Fibroblast of skin of right quadriceps (primary cell): ENCODE measurements around the gene TMEM107.
"Not testable (repeated sequence)": the region's sequence is repeated elsewhere in the genome, so short reads cannot be mapped to it uniquely, and the experiment has no call there.

Experiments
- DNase-seq: peaks from one replicate; pipeline ENCODE4 v3.0.0-alpha.2; 2013

TMEM107 gene

GRCh38 chr17:8176197-8176940 lies at the start of gene TMEM107:
TSS of gene TMEM107 (minus strand) at chr17:8176380. CDS start at chr17:8176286, 94 bp downstream.
- peak; percentile 82 for DNase-seq

GRCh38 chr17:8224891-8225812 lies 49.0 kb upstream of the TMEM107 start:
- DNase-seq: no peak

DNA sequence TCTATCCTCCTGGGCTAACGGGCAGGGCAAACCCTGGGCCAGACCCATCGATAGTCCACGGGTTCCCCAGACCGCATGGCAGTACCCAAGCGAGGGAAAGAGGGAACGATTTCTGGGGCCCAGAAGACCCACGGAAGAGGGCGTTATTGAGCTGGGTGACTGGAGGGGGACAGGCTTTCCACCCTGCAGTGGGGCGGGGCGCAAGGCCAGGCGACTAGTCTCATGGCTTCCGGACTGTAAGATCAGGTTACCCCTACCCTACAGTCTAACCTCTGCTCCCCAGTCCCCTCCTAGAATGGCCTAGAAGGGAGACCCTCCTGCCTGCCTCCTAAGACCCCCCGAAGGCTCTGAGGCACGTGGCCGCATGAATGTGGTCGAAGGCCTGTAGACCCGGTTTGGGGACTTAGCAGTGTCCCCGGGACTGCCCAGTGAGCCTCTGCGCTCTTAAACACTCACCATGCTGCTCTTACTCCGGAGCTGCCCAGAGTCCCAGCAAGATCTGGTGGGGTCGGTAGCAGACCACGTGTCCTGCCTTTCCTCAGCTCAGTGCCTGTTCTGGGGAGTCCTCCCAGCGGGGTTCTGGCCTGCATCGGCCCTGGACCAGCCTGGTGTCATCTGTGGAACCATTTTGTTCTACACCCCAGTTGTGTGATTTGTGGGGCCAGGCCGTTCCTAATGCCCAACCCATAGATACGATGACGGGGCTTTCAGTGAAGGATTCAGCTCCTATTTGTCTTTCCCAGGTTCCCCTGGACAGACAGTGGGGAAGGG lies 47.4 kb upstream of the TMEM107 start:
- DNase-seq: peak; percentile 59

DNA sequence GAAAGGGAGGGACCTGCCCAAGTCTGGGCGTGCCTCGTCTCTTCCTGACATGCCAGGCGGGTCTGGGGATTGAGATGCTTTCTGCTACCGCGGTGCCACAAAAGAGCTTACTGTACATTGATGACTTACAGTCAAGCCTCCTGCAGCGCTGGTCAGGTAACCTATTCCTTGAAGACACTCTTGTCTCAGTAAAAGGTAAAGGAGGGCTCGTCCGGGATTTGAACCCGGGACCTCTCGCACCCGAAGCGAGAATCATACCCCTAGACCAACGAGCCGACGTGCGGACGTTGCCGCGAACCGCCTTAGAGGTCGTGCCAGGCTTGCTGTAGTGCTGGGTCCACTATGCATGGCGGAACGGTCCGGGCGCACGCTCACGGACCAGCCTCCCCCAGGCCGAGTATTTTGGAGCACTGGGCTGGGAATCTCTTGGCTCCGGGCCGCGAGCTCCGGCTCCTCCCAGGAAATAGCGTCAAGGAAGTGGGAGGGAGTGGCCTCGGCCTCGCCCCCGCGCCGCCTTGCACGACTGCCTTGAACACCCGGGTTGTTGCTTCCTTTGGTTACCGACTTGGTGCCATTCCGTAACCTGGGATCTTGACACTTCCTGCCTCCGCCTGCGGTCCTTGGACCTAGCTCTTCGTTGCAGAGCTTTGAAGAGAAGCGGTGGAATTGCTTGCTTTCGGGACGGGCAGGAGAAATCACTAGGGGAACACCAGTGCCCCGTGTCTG lies 46.6 kb upstream of the TMEM107 start:
- DNase-seq: peak; percentile 96

DNA sequence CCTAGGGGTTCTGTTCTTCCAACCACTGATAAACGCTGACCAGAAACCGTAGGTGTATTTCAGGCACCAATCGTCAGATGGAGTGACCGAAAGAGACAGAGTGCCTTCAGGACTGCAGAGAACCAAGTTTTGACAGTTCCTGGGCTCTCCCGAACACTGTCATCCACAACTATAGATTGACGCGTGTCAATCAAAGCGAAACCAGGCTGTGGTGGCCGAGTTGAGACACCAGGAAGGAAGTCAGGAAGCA lies 46.1 kb upstream of the TMEM107 start:
- DNase-seq: no peak

GRCh38 chr17:8221663-8222379 lies 45.6 kb upstream of the TMEM107 start:
- peak; percentile 92 for DNase-seq

DNA sequence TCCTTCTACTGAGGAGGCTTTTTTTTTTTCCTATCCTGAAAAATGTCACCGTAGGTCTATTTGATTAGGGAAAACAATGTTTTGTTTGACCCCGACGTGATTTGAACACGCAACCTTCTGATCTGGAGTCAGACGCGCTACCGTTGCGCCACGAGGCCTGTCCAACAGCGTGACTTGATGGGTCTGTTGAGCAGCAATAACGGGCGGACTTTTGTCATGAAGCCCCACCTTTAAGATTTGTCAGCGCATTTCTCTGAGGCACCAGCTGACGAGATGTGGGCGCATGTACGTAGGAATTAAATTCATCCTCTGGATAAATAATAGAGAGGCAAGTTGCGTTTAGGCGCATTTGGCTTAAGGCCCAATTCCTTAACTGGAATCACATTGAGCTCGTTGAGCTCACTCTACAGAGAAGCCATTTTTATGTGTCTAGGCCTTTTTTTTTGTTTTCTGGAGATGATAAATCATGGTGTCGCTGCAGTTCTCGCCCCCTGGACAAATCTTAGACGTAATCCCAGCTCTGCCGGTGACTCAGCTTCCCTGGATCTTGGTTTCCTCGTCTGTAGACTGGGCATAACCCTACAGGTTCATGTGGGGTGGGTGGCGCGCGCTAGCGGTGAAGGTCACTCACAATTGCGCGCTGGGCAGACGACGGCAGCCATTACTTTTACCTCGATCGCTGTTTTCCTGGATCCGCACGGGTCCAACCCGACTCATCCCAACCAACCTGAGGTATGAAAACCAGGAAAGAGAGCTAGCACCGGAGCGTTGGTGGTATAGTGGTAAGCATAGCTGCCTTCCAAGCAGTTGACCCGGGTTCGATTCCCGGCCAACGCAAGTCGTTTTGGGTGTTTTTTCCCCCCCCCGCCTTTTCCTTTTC lies 44.8 kb upstream of the TMEM107 start:
- peak; percentile 94 for DNase-seq

DNA sequence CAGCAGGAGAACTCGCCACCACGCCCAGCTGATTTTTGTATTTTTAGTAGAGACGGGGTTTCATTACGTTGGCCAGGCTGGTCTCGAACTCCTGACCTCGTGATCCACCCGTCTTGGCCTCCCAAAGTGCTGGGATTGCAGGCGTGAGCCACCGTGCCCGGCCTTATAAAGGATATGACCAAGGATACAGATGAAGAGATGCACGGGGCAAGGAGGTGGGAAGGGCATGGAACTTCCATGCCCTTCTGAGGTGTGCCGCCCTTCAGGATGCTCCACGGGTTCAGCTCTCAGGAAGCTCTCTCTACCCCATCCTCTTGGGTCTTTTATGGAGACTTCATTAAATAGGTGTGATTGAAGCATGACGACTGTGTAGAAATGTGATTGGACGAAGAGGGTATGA lies 37.8 kb upstream of the TMEM107 start:
- not testable (repeated sequence) for DNase-seq

- DNase-seq: no peak
Observed at GRCh38 chr17:8212312-8213180, 36.4 kb upstream of the TMEM107 start.

DNA sequence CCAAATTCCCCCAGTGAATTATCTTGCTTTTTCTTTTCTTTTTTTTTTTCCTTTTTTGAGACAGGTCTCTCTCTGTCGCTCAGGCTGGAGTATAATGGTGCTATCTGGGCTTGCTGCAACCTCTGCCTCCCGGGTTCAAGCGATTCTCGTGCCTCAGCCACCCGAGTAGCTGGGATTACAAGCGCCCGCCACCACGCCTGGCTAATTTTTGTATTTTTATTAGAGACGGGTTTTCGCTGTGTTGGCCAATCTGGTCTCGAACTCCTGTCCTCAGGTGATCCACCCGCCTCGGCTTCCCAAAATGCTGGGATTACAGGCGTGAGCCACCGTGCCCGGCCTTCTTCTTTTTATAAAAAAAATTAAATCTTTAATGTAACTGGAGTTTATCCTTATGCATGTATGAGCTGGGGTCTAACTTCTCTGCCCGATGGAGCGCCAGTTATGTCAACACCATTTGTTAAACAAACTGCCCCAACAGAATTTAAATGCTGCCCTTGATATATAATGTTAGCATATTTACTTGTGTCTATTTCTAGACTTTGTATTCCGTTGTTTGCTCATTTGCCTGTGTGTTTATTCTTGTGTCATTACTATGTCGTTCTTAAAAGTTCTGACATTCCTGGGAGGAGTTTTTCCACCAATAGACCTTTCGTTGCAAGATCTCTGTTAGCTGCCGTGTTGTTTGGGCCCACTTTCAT lies 34.7 kb upstream of the TMEM107 start:
- no peak for DNase-seq

- peak; percentile 97 for DNase-seq
Observed at GRCh38 chr17:8209907-8210760, 34.0 kb upstream of the TMEM107 start, which contains the start of gene AURKB. TSS of gene AURKB (minus strand) at chr17:8210575. CDS start at chr17:8210224, 351 bp downstream.

- no peak for DNase-seq
Observed at GRCh38 chr17:8206536-8206935, 30.4 kb upstream of the TMEM107 start.

- DNase-seq: no peak
Observed at GRCh38 chr17:8204761-8205555, 28.8 kb upstream of the TMEM107 start.

DNA sequence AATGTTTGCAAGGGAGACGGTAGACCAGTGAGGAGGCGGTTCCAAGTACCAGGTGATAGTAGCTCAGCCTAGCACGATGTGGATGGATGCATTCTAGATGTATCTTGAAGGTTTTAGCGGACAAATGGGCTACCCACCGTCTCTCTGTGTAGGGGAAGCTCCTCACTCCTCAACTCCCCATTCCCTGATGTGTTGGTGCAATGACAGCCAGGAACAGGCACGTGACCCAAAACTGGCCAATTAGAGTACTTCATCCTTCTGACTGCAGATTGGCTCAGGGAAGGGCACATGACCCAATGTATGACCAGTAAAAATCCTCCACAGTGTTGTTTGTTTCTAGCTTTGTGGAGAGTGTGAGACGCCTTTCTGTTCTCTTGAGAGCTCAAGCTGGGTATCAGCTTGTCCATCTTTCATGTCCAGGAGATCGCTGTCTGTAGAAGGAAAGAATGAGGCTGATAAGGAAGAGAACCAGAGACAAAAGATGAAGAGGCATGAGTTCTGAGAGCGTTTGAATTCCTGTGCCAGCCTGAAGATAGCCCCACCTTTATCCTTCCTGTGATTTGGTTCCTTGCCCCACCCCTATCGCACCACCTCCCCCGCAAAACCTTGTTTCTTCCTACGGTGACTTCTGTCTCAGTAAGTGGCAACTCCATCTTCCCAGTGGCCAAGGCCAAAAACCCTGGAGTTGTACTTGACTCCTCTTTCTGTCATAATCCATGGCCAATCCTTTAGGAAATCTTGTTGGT lies 16.1 kb upstream of the TMEM107 start:
- DNase-seq: peak; percentile 88

DNA sequence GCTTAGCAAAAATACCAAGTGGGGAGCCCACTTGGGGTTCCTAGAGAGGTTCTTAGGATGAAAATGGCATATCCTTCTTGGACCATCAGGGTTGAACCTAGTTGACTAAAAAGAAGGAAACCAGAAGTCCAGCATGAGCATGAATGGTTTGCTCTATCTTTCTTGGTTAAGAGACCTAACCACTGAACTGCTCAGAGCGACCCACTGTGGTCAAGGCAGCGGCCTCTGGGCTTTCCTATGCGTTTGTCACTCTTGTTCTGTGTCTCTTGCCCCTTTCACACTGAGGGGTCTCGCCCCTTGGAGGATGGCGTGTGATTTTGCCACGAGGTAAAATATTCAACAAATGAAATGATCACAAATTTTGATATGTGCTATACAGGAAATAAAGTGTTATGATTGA lies 14.3 kb upstream of the TMEM107 start:
- DNase-seq: no peak

- DNase-seq: peak; percentile 98
Observed at GRCh38 chr17:8189711-8190477, 13.7 kb upstream of the TMEM107 start, which contains the start of gene BORCS6. TSS of gene BORCS6 (minus strand) at chr17:8190180. CDS start at chr17:8190140, 40 bp downstream.
